ENCODE results near the gene LILRB2.
"Not testable (repeated sequence)": the region's sequence is repeated elsewhere in the genome, so short reads cannot be mapped to it uniquely, and the experiment has no call there.

Gene LILRB2

GRCh38 chr19:54281007-54281728, at the start of gene LILRB2:
TSS of gene LILRB2 (minus strand) at chr19:54281110. CDS start at chr19:54280496, 614 bp downstream.
- DNase-seq (ENCODE audit: low read depth) = no peak

GRCh38 chr19:54329476-54330165, 48.7 kb upstream of the LILRB2 start:
- DNase-seq (ENCODE audit: low read depth) = no peak

GRCh38 chr19:54328781-54329180, 47.9 kb upstream of the LILRB2 start:
- DNase-seq (ENCODE audit: low read depth) = not testable (repeated sequence)

- no peak for DNase-seq (ENCODE audit: low read depth)
Measured at GRCh38 chr19:54325631-54326030, 44.7 kb upstream of the LILRB2 start.

GRCh38 chr19:54325194-54325621, 44.3 kb upstream of the LILRB2 start:
- no peak for DNase-seq (ENCODE audit: low read depth)

GRCh38 chr19:54324071-54324470, 43.2 kb upstream of the LILRB2 start:
- no peak for DNase-seq (ENCODE audit: low read depth)

- not testable (repeated sequence) for DNase-seq (ENCODE audit: low read depth)
Measured at GRCh38 chr19:54322934-54323333, 42.0 kb upstream of the LILRB2 start.

- DNase-seq (ENCODE audit: low read depth) = not testable (repeated sequence)
Measured at GRCh38 chr19:54322295-54322694, 41.4 kb upstream of the LILRB2 start.

- no peak for DNase-seq (ENCODE audit: low read depth)
Measured at GRCh38 chr19:54319892-54320670, 39.2 kb upstream of the LILRB2 start.

GRCh38 chr19:54319049-54319448, 38.1 kb upstream of the LILRB2 start:
- DNase-seq (ENCODE audit: low read depth) = no peak

GRCh38 chr19:54317965-54318240, 37.0 kb upstream of the LILRB2 start:
- DNase-seq (ENCODE audit: low read depth) = no peak

GRCh38 chr19:54317108-54317964, 36.4 kb upstream of the LILRB2 start:
- no peak for DNase-seq (ENCODE audit: low read depth)

GRCh38 chr19:54316746-54317107, 35.8 kb upstream of the LILRB2 start:
- DNase-seq (ENCODE audit: low read depth) = no peak

GRCh38 chr19:54315956-54316355, 35.0 kb upstream of the LILRB2 start:
- DNase-seq (ENCODE audit: low read depth) = no peak

- DNase-seq (ENCODE audit: low read depth) = no peak
Measured at GRCh38 chr19:54312436-54313377, 31.8 kb upstream of the LILRB2 start, which contains the start of gene LILRA5. TSS of gene LILRA5 (minus strand) at chr19:54313166. CDS start at chr19:54313019, 147 bp downstream.

GRCh38 chr19:54312011-54312410, 31.1 kb upstream of the LILRB2 start:
- no peak for DNase-seq (ENCODE audit: low read depth)

GRCh38 chr19:54311486-54311885, 30.6 kb upstream of the LILRB2 start:
- no peak for DNase-seq (ENCODE audit: low read depth)

GRCh38 chr19:54310543-54310942, 29.6 kb upstream of the LILRB2 start:
- DNase-seq (ENCODE audit: low read depth) = no peak

- no peak for DNase-seq (ENCODE audit: low read depth)
Measured at GRCh38 chr19:54309811-54310210, 28.9 kb upstream of the LILRB2 start.

- no peak for DNase-seq (ENCODE audit: low read depth)
Measured at GRCh38 chr19:54307389-54308020, 26.6 kb upstream of the LILRB2 start.
